DND-41 (cell line): ENCODE results near the gene IFITM2.

Experiments used
- ATAC-seq: fragments of 200-7000 bp; cut with Tn5 transposase; 3 replicates; pipeline ENCODE4 v1.9.1; 2021; ENCODE audit warnings: low read depth; ENCODE audit not compliant: insufficient read depth
- DNase-seq: peaks from one replicate; pipeline ENCODE4 v3.0.0-alpha.2; 2020
- H2AFZ ChIP-seq: 2 replicates; pipeline ENCODE4 v1.6.0; 2012; ENCODE audit warnings: low read depth, low read length
- H3K27ac ChIP-seq: 2 replicates; pipeline ENCODE4 v1.5.1; 2012; ENCODE audit warnings: low read length, inconsistent platforms
- H3K27me3 ChIP-seq: fragments of 200-600 bp; sonication (generic); 2 replicates; pipeline ENCODE4 v1.6.0; 2012; ENCODE audit warnings: low read length, mild to moderate bottlenecking, inconsistent platforms; ENCODE audit not compliant: insufficient read depth, poor library complexity
- H3K36me3 ChIP-seq: 2 replicates; pipeline ENCODE4 v1.5.1; 2012; ENCODE audit warnings: low read length, inconsistent platforms; ENCODE audit not compliant: insufficient read depth
- H3K4me1 ChIP-seq: 2 replicates; pipeline ENCODE4 v1.5.1; 2012; ENCODE audit warnings: mild to moderate bottlenecking, low read length; ENCODE audit not compliant: insufficient read depth
- H3K4me2 ChIP-seq: 2 replicates; pipeline ENCODE4 v1.6.0; 2012; ENCODE audit warnings: mild to moderate bottlenecking, moderate library complexity, low read length, inconsistent platforms; ENCODE audit not compliant: insufficient read depth
- H3K4me3 ChIP-seq, 2 experiments: fragments of 200-600 bp in 1 of 2; shearing (Covaris generic) in 1 of 2; 2 replicates each; pipeline ENCODE4 v1.5.1; 2012 to 2016; ENCODE audit warnings: inconsistent platforms in 2 of 2, low read length in 2 of 2, mild to moderate bottlenecking in 2 of 2, low read depth in 1 of 2, moderate library complexity in 1 of 2
- H3K79me2 ChIP-seq: 2 replicates; pipeline ENCODE4 v1.6.0; 2012; ENCODE audit warnings: low read length, inconsistent platforms; ENCODE audit not compliant: insufficient read depth
- H3K9ac ChIP-seq: 2 replicates; pipeline ENCODE4 v1.6.0; 2012; ENCODE audit warnings: low read depth, mild to moderate bottlenecking, inconsistent platforms, low read length, moderate library complexity
- H3K9me3 ChIP-seq: 2 replicates; pipeline ENCODE4 v1.5.1; 2012; ENCODE audit warnings: low read length, moderate library complexity, mild to moderate bottlenecking, inconsistent platforms; ENCODE audit not compliant: insufficient read depth, severe bottlenecking
- H4K20me1 ChIP-seq: 2 replicates; pipeline ENCODE4 v1.6.0; 2012; ENCODE audit warnings: low read length; ENCODE audit not compliant: insufficient read depth
- CTCF ChIP-seq: IDR thresholded peaks from 2 replicates; pipeline ENCODE4 v1.5.1; 2012; ENCODE audit warnings: borderline replicate concordance, low read length, moderate library complexity, mild to moderate bottlenecking; ENCODE audit not compliant: poor library complexity, severe bottlenecking; ENCODE audit errors: extremely low read depth
- EZH2 ChIP-seq: IDR thresholded peaks from 3 replicates; pipeline ENCODE4 v1.6.1; 2012; ENCODE audit warnings: borderline replicate concordance, low read depth, mild to moderate bottlenecking, moderate library complexity, low read length, inconsistent platforms; ENCODE audit not compliant: severe bottlenecking

IFITM2 gene

GRCh38 chr11:281486-282161 lies 26.0 kb upstream of the IFITM2 start:
- Histone ChIP-seq H3K27me3 (no peaks in the 10 kb centered on the region), H4K20me1 (no peaks in the 10 kb centered on the region), H3K79me2 (no peaks in the 10 kb centered on the region), H3K4me2 (no peak overlapping the region), H3K4me1 (peaks cover 10% of the 10 kb centered on the region), H3K9ac (no peak overlapping the region), H3K27ac (no peak overlapping the region), H3K9me3 (no peaks in the 10 kb centered on the region), H3K36me3 (no peaks in the 10 kb centered on the region), H3K4me3 (no peak overlapping the region), H2AFZ (no peak overlapping the region)
- DNase-seq (no peak), ATAC-seq (no peak)
- TF ChIP-seq CTCF (no peak), EZH2 (no peak)

- H3K27me3 ChIP-seq = no peaks in the 10 kb centered on the region
- H3K4me1 ChIP-seq = peaks cover 13% of the 10 kb centered on the region
- H3K9me3 ChIP-seq = no peaks in the 10 kb centered on the region
- ATAC-seq = no peak
- no peaks in the 10 kb centered on the region for H3K36me3 ChIP-seq
- no peak for DNase-seq
- no peak overlapping the region for H3K4me2 ChIP-seq
- no peak overlapping the region for H3K4me3 ChIP-seq
- no peak overlapping the region for H3K27ac ChIP-seq
- no peaks in the 10 kb centered on the region for H4K20me1 ChIP-seq
- H3K9ac ChIP-seq = no peak overlapping the region
- H2AFZ ChIP-seq = no peak overlapping the region
- TF ChIP-seq EZH2 (no peak), CTCF (no peak)
- H3K79me2 ChIP-seq = no peaks in the 10 kb centered on the region
These were observed 25.4 kb upstream of the IFITM2 start for GRCh38 chr11:282171-282570.

GRCh38 chr11:282630-283360 lies 24.8 kb upstream of the IFITM2 start:
- DNase-seq (no peak), ATAC-seq (no peak)
- peaks cover 14% of the 10 kb centered on the region for H3K4me1 ChIP-seq
- no peak overlapping the region for H3K9ac ChIP-seq
- TF ChIP-seq CTCF (no peak), EZH2 (no peak)
- no peak overlapping the region for H3K27ac ChIP-seq
- no peaks in the 10 kb centered on the region for H3K36me3 ChIP-seq
- H3K9me3 ChIP-seq = no peaks in the 10 kb centered on the region
- no peaks in the 10 kb centered on the region for H3K79me2 ChIP-seq
- H3K4me3 ChIP-seq = no peak overlapping the region
- no peak overlapping the region for H3K4me2 ChIP-seq
- H3K27me3 ChIP-seq = peaks cover under 1% of the 10 kb centered on the region
- no peaks in the 10 kb centered on the region for H4K20me1 ChIP-seq
- no peak overlapping the region for H2AFZ ChIP-seq
